GM12878 (cell line): Measurements from ENCODE around the gene PPARD. TPM values are rescaled to one million over a fixed set of nuclear protein-coding genes. Genes with fewer than 3 reads are reported as not detected.

ENCODE experiments used
- ATAC-seq: fragments of 200-7000 bp; cut with Tn5 transposase; 3 replicates; pipeline ENCODE4 v1.9.1; 2020; ENCODE audit warnings: mild to moderate bottlenecking, moderate library complexity
- BruUV-seq: library from RNA; stranded (reverse); fragments of 400-500 nt; replicated peaks from 2 replicates; lab custom pipeline; 2021; lab: Mats Ljungman, UMichigan
- CTCF ChIA-PET: fragments of 300-600 bp; sonication (Branson Sonifier 250); formaldehyde crosslinking; extraction: SDS; loops from one replicate; lab custom pipeline; 2021; ENCODE audit warnings: inconsistent platforms; lab: Yijun Ruan, JAX
- POLR2A ChIA-PET: fragments of 350-600 bp; formaldehyde crosslinking; extraction: SDS; loops from one replicate; lab custom pipeline; 2021; ENCODE audit warnings: inconsistent platforms; lab: Charles Lee
- RAD21 ChIA-PET: fragments of 300-600 bp; sonication (Branson Sonifier 250); formaldehyde crosslinking; loops from one replicate; lab custom pipeline; 2023; ENCODE audit warnings: antibody characterized with exemption; ENCODE audit not compliant: unreplicated experiment; lab: Charles Lee
- SMC1A ChIA-PET: fragments of 300-600 bp; sonication (Branson Sonifier 250); formaldehyde crosslinking; loops from one replicate; lab custom pipeline; 2023; ENCODE audit not compliant: unreplicated experiment, uncharacterized antibody; lab: Charles Lee
- DNase-seq: peaks from one replicate; pipeline ENCODE4 v3.0.0-alpha.2; 2011; ENCODE audit warnings: low read depth, low spot score
- FAIRE-seq: peaks from 3 replicates; lab custom pipeline; 2011; peaks lifted over from hg19 to GRCh38; lab: Jason Lieb, UNC
- H2AFZ ChIP-seq: 2 replicates; pipeline ENCODE4 v1.6.0; 2011; ENCODE audit warnings: low read depth, low read length, control low read depth; ENCODE audit not compliant: control insufficient read depth
- H3K27ac ChIP-seq: 2 replicates; pipeline ENCODE4 v1.5.1; 2011; ENCODE audit warnings: control low read depth; ENCODE audit not compliant: control insufficient read depth, insufficient read depth
- H3K27me3 ChIP-seq, 2 experiments: replicated peaks in 1 of 2; 2 replicates each; pipeline versions ENCODE4 v1.6.0 to v1.6.1; 2011; ENCODE audit warnings: low read length in 1 of 2; ENCODE audit not compliant: control insufficient read depth in 2 of 2, insufficient read depth in 2 of 2
- H3K36me3 ChIP-seq, 2 experiments: 2 replicates each; pipeline ENCODE4 v1.5.1; 2011; ENCODE audit warnings: low read length in 1 of 2; ENCODE audit not compliant: control insufficient read depth in 2 of 2, insufficient read depth in 2 of 2
- H3K4me1 ChIP-seq: 2 replicates; pipeline ENCODE4 v1.6.1; 2011; ENCODE audit warnings: mild to moderate bottlenecking, low read length, moderate library complexity, mixed read lengths; ENCODE audit not compliant: control insufficient read depth, insufficient read depth
- H3K4me2 ChIP-seq: 2 replicates; pipeline ENCODE4 v1.6.0; 2011; ENCODE audit warnings: control low read depth; ENCODE audit not compliant: control insufficient read depth, insufficient read depth
- H3K4me3 ChIP-seq: fragments of 200-600 bp; sonication (generic); 2 replicates; pipeline ENCODE4 v1.5.1; 2016
- H3K79me2 ChIP-seq: 2 replicates; pipeline ENCODE4 v1.6.0; 2011; ENCODE audit warnings: low read length; ENCODE audit not compliant: control insufficient read depth, insufficient read depth
- H3K9ac ChIP-seq: 2 replicates; pipeline ENCODE4 v1.8.0; 2011; ENCODE audit warnings: low read length, control low read depth, mixed read lengths; ENCODE audit not compliant: control insufficient read depth, insufficient read depth
- H3K9me3 ChIP-seq: replicated peaks from 3 replicates; pipeline ENCODE4 v1.5.1; 2011; ENCODE audit warnings: mild to moderate bottlenecking, low read length; ENCODE audit not compliant: control insufficient read depth, insufficient read depth
- H4K20me1 ChIP-seq: 2 replicates; pipeline ENCODE4 v1.6.0; 2011; ENCODE audit not compliant: control insufficient read depth, insufficient read depth
- BACH1 ChIP-seq: fragments of 450-650 bp; IDR thresholded peaks from 2 replicates; pipeline ENCODE4 v1.6.1; 2017; ENCODE audit warnings: mild to moderate bottlenecking, borderline replicate concordance
- BHLHE40 ChIP-seq, 2 experiments: fragments of 450-650 bp in 1 of 2; IDR thresholded peaks; 2 replicates each; pipeline ENCODE4 v1.6.1; 2011 to 2017; ENCODE audit warnings: low read depth in 2 of 2, borderline replicate concordance in 1 of 2, improper control_type of control experiment in 1 of 2, low read length in 1 of 2, mild to moderate bottlenecking in 1 of 2
- BRCA1 ChIP-seq: IDR thresholded peaks from 2 replicates; pipeline ENCODE4 v1.6.1; 2011; ENCODE audit warnings: low read depth, low read length, improper control_type of control experiment
- ETV6 ChIP-seq, 2 experiments: fragments of 450-650 bp in 1 of 2; IDR thresholded peaks in 1 of 2; conservative IDR thresholded peaks in 1 of 2; 2 replicates each; pipeline ENCODE4 v1.6.1; 2014; ENCODE audit warnings: antibody characterized with exemption in 1 of 2, borderline replicate concordance in 1 of 2, low read depth in 1 of 2, mild to moderate bottlenecking in 1 of 2, moderate library complexity in 1 of 2
- FOXM1 ChIP-seq: IDR thresholded peaks from 2 replicates; pipeline ENCODE4 v1.6.1; 2012; ENCODE audit warnings: low read depth, mild to moderate bottlenecking, inconsistent platforms, low read length, moderate library complexity
- IRF4 ChIP-seq: IDR thresholded peaks from 2 replicates; pipeline ENCODE4 v1.6.1; 2011; ENCODE audit warnings: low read depth, low read length
- MLLT1 ChIP-seq: fragments of 450-650 bp; IDR thresholded peaks from 2 replicates; pipeline ENCODE4 v1.6.1; 2016; ENCODE audit warnings: mild to moderate bottlenecking
- NBN ChIP-seq: fragments of 450-650 bp; IDR thresholded peaks from 2 replicates; pipeline ENCODE4 v1.6.1; 2016
- PKNOX1 ChIP-seq: fragments of 450-650 bp; IDR thresholded peaks from 2 replicates; pipeline ENCODE4 v1.6.1; 2016; ENCODE audit warnings: mild to moderate bottlenecking
- RAD21 ChIP-seq: IDR thresholded peaks from 2 replicates; pipeline ENCODE4 v1.6.1; 2011; ENCODE audit warnings: mild to moderate bottlenecking, low read depth, low read length, moderate library complexity; ENCODE audit not compliant: insufficient read depth
- RUNX3 ChIP-seq: IDR thresholded peaks from 2 replicates; pipeline ENCODE4 v1.6.1; 2012; ENCODE audit warnings: low read length, inconsistent platforms
- SIN3A ChIP-seq: IDR thresholded peaks from 2 replicates; pipeline ENCODE4 v1.6.1; 2012; ENCODE audit warnings: low read depth, low read length, improper control_type of control experiment
- YBX1 ChIP-seq: fragments of 450-650 bp; IDR thresholded peaks from 2 replicates; pipeline ENCODE4 v1.6.1; 2016; ENCODE audit warnings: antibody characterized with exemption
- WGBS: methylation state at CpG from one replicate; pipeline ENCODE4 v1.1.6; 2016; ENCODE audit warnings: low lambda C conversion rate; ENCODE audit not compliant: insufficient replicate concordance, insufficient coverage; ENCODE audit errors: missing lambda C conversion rate; 5-methylcytosine and 5-hydroxymethylcytosine counted together
- in situ Hi-C: fragments of 300-500 bp; cut with MboI; formaldehyde crosslinking; loops from 9 replicates; pipeline ENCODE4 v1.14.3; 2018; ENCODE audit warnings: mixed read lengths
- intact Hi-C: fragments of 100-400 bp; cut with micrococcal nuclease; formaldehyde crosslinking; loops from one replicate; pipeline ENCODE4 v1.14.2; 2022; ENCODE audit not compliant: unreplicated experiment
- polyA plus RNA-seq, 11 experiments: library from polyadenylated mRNA; depleted of rRNA in 4 of 11; unstranded in 6 of 11; stranded (reverse) in 5 of 11; fragments of >200 nt; fragmentation: Nextera tagmentation in 4 of 11; fragmentation: Illumina TruSeq in 1 of 11; extraction: Ambion mirVana in 4 of 11; extraction: Trizol in 1 of 11; gene quantifications; 1 replicate in 1 of 11; 2 replicates in 10 of 11; pipeline versions ENCODE4 v1.2.1 to v1.2.3, GENCODE V29; 2011 to 2016; ENCODE audit warnings: inconsistent platforms in 2 of 11, missing spikeins in 2 of 11, low read depth in 1 of 11
- total RNA-seq, 4 experiments: library from RNA; depleted of rRNA in 3 of 4; stranded (reverse); fragments of >200 nt in 3 of 4; fragmentation: Illumina TruSeq in 1 of 4; extraction: Trizol in 1 of 4; gene quantifications; 2 replicates each; pipeline versions ENCODE4 v1.2.1 to v1.2.3, GENCODE V29; 2013 to 2021

PPARD gene
- total and polyA plus RNA-seq, 10 of the 15 experiments (the other 5 are each of a cell fraction or from before 2014, with no cell fraction given), result 0.05 to 12.6 (median 6.7) TPM

- ATAC-seq (no peak), DNase-seq (no peak), FAIRE-seq (no peak)
- Histone ChIP-seq H4K20me1 (no peaks in the 10 kb centered on the region), H3K27me3 (no peaks in the 10 kb centered on the region), H2AFZ (no peak overlapping the region), H3K9me3 (no peaks in the 10 kb centered on the region), H3K36me3 (peaks cover 0 to 10% of the 10 kb centered on the region in 2 experiments; a peak in 1 of 4 replicates), H3K9ac (no peak overlapping the region), H3K4me1 (peaks cover 35% of the 10 kb centered on the region), H3K27ac (peak overlapping the region; percentile 20; the same call in 1 of the 2 replicates), H3K4me2 (peak overlapping the region; percentile 97), H3K4me3 (no peak overlapping the region; the same call in 1 of the 2 replicates), H3K79me2 (peaks cover 57% of the 10 kb centered on the region)
- no TSS peak for BruUV-seq
- in situ Hi-C loops (no loop called here), intact Hi-C loops (no loop called here)
- TF ChIP-seq PKNOX1 (peak; percentile 18; the same call in 1 of the 2 replicates), BACH1 (no peak)
- POLR2A ChIA-PET, result interaction anchor here (0.5 to 2.1 kb wide), 10 partner anchors 8 to 168 kb away, joined by 3 to 7 read pairs (median 4); partner anchors contain the start of gene RPL10A
- CTCF ChIA-PET, result interaction anchor here (0.6 to 7.2 kb wide), 6 partner anchors 15 to 432 kb away, joined by 3 to 217 read pairs (median 6); partner anchors contain the start of genes FANCE and RPL10A
- SMC1A ChIA-PET, result interaction anchor here (0.6 to 7.1 kb wide), 7 partner anchors 17 to 149 kb away, joined by 3 to 135 read pairs (median 4); partner anchors contain the start of gene FANCE
- RAD21 ChIA-PET, result interaction anchor here (1.4 to 7.5 kb wide), 4 partner anchors 26 to 148 kb away, joined by 3 to 127 read pairs (median 11); partner anchors contain the start of gene ZNF76
These were observed 41.5 kb upstream of the PPARD start for GRCh38 chr6:35300848-35301247.

- peak; percentile 89 for ATAC-seq
- peak; percentile 77 for DNase-seq
- Histone ChIP-seq H3K27ac (peak overlapping the region; percentile 81), H3K79me2 (peaks cover 55% of the 10 kb centered on the region), H3K9me3 (no peaks in the 10 kb centered on the region), H3K9ac (peak overlapping the region; percentile 75), H3K27me3 (no peaks in the 10 kb centered on the region), H2AFZ (peak overlapping the region; percentile 75), H3K4me1 (peaks cover 28% of the 10 kb centered on the region), H4K20me1 (no peaks in the 10 kb centered on the region), H3K4me2 (peak overlapping the region; percentile 97), H3K36me3 (peaks cover 0 to 10% of the 10 kb centered on the region in 2 experiments; a peak in 1 of 4 replicates), H3K4me3 (peak overlapping the region; percentile 63)
- FAIRE-seq, result peak; percentile 96
- ChIA-PET POLR2A (interaction anchor here (0.6 to 1.3 kb wide), 7 partner anchors 11 to 1461 kb away, joined by 3 to 6 read pairs (median 3); no protein-coding TSS in a partner anchor), RAD21 (interaction anchor here (0.7 to 1.9 kb wide), 12 partner anchors 9 to 511 kb away, joined by 3 to 8 read pairs (median 4); partner anchors contain the start of genes BLTP3A, FANCE, PPARD and RPL10A), CTCF (interaction anchor here (0.6 to 1.7 kb wide), 10 partner anchors 9 to 435 kb away, joined by 3 to 16 read pairs (median 4); partner anchors contain the start of genes FANCE and PPARD), SMC1A (interaction anchor here (0.7 to 1.8 kb wide), 5 partner anchors 13 to 165 kb away, joined by 3 to 13 read pairs (median 7); partner anchors contain the start of gene RPL10A)
- intact Hi-C loops (no loop called here), in situ Hi-C loops (no loop called here)
- no TSS peak for BruUV-seq
- 0% methylated on average over 6 of the region's 6 CpGs for WGBS
- TF ChIP-seq RUNX3 (peak; percentile 66), BHLHE40 (IDR thresholded peaks at IDR 0.05; ENCODE audit: borderline replicate concordance in 1 of 2, low read depth in 2 of 2, low read length in 1 of 2) (0 out of 4 replicates have a peak, but pooled peaks of 1 of the 2 experiments have one; percentile 20), BRCA1 (no peak), NBN (0 out of 2 replicates have a peak, but pooled peaks have one; percentile 70), YBX1 (no peak), SIN3A (peak; percentile 71; the same call in 1 of the 2 replicates), IRF4 (no peak), MLLT1 (peak; percentile 91), FOXM1 (no peak), RAD21 (no peak), ETV6 (conservative IDR thresholded peaks at IDR 0.05 in 1 of 2, IDR thresholded peaks at IDR 0.05 in 1 of 2; ENCODE audit: borderline replicate concordance in 1 of 2, low read depth in 1 of 2) (0 out of 4 replicates have a peak, but pooled peaks of 1 of the 2 experiments have one; percentile 45)
These were observed 39.6 kb upstream of the PPARD start for GRCh38 chr6:35302604-35303241.
